HG03565 (cell line): Measurements from ENCODE around the gene COX7A2.

Source experiments
- ATAC-seq: cut with Tn5 transposase; IDR thresholded peaks from one replicate; pipeline ENCODE4 v1.9.1; 2021; ENCODE audit warnings: mild to moderate bottlenecking, moderate library complexity; ENCODE audit not compliant: unreplicated experiment

COX7A2 gene

GRCh38 chr6:75268121-75268987, 24.8 kb upstream of the COX7A2 start:
- ATAC-seq, result no peak

- ATAC-seq, result no peak
Observed at GRCh38 chr6:75267461-75267860, 23.9 kb upstream of the COX7A2 start.

DNA sequence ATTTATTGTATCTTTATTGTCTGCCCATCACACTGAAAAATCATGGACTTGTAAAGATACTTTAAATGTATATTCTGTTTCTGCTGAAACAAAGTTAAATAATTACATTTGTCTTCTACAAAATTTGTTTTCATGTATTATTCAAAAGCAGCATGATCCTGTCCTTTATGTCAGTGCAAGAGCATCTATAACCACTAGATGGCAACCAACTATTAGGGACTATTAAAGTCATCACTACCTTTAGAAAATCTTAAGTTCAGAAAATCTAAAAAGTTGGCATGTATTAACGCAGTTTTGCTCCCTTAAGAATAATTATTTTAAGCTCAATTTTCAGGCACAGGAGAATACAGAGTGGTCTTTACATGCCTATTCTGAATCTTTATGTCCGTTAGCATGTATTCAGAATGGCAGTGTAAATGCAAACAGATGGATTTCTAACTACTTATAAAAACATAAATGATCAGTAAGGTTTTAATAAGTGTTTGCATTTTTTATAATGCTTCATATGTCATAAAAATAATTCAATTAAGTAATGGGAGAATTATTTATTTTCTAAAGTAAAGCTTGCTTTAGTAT, 23.2 kb upstream of the COX7A2 start:
- ATAC-seq, result peak; percentile 65

DNA sequence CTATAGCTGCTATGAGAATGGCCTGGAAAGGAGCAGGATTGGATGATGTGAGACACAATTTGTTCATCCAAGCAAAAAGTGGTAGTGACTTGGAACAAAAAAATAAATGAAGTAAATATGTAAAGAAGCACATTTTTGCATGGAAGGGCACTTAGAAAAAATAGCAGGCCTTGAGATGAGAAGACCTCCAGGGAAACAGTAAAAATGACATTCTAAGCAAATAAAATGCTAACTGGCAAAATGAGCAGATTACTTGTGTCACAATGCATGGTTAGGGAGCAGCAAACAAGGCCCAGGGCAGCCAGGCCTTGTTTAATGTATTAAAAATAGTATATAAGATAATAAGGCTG, 19.8 kb upstream of the COX7A2 start:
- no peak for ATAC-seq

DNA sequence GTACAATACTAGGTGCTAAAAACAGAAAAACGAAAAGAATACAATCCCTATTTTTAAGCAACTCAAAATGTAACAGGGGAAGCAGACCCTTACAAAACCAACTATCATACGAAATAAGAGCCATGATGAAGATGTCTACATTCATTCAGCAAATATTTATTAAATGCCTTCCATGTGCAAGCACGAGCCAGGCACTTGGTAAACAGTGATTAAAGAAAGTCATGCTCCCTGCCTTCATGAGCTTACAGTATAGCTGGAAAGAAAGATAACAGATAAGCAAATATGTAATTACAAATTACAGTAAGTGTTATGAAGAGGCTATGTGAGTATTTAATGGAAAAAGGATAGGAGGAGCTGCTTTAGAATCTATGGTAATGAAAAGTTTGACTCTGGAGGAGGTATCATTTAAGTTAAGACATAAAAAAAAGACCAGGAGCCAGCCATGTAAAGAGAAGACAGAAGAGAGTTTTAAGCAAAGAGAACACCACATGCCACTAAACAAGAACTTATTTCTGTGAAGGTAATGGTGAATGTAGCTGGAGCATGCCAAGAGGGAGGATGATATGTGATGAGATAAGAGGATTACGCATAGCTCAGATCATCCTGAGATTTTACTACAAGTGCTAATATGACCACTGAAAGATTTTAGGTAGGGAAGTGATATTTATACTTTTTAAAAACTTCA, 19.3 kb upstream of the COX7A2 start:
- no peak for ATAC-seq

DNA sequence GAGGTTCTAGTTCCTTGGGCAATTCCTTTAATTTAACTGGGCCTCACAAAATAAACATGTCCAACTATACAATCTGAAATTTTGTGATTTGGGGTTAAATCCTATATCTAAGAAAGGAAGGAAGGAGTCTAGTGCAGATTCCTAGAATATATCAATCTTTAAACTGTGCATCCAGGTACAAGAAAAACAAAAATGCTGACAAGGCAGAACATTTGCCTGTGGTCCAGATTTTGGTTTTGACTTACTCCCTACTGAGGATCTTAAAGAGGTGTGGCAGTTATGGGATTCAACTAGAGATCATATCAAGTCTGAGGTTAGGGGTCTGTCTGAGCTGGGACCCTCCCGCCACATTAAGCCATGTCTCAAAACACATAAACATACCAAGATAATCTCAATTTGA, 17.7 kb upstream of the COX7A2 start:
- ATAC-seq, result no peak

DNA sequence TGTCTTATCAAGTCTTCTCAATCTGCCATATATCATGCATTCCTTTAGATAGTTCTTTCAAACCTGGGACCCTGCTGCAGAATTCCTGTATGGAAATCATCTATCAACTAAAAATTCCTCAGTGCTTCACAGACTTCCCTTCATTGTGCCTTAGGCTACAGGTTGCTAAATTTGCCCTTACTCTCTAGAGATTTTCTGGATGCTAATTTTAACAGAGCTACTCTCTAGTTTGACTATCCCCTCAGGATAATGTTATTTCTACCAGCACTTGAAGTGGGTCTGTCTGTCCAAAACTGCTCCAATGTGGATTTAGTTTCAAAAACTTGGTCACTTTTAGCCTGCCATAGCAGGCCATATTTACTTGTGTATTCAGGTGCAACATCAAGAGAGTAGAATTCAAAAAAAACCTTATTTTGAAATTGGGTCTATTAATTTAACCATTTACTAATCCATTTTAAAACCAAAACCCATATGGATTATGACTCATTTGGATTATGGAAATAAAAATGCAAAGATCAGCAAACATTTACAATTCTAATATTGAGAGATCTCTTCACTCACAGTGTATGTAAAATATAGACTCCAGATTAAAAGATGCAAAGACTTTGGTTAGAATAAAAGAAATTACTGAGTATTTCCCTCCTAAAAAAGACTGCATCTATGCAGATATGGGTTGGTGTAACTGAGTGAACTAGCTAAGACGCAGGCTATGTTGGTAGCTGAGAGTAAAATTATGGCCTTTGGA, 13.9 kb upstream of the COX7A2 start:
- ATAC-seq, result no peak

- ATAC-seq, result no peak
Observed at GRCh38 chr6:75250552-75250951, 7.0 kb upstream of the COX7A2 start.

DNA sequence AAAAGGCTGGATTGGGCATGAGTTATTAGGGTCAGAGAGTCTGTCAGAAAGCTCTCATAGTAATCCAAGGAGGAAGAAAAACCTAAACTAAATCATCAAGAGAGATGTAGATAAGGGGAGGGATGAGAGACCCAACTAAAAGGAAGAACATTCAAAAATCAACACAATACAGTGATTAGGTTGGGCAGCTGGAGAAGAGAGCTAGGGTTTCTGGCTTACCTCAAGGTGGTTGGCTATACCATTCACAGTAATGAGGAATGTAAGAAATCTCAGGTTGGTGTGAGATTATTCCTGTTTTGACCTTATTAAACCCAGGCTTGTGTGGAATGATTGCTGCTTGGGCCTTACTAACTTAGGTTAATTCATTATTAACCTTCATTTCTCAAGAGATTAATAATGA, 6.2 kb upstream of the COX7A2 start:
- no peak for ATAC-seq

GRCh38 chr6:75246386-75246785, 2.8 kb upstream of the COX7A2 start:
- ATAC-seq, result no peak

DNA sequence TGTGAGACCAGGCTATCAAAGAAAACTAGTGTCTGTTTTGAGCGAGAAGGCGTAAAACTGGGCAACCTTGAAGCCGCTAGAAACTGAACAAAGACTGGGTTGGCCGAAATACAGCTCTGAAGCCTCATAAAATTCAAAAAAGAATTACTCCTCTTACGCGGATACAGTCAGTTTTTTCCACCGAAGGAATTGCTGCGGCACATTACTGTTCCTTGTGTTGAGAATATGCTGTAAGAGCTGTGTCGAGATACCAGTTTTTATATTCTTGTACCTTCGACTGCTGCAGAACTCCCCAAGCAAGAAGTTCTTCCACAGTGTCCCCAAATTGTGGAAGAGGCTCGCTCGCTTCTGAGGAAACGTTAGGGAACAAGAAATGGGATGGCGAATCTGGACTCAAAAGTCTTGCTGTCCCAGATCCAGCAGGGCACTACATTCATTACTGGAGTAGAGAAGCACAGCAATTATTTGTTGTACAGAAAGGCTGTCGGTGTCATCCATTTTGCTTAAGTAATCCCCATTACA, 523 bp upstream of the COX7A2 start:
- ATAC-seq, result peak; percentile 0

DNA sequence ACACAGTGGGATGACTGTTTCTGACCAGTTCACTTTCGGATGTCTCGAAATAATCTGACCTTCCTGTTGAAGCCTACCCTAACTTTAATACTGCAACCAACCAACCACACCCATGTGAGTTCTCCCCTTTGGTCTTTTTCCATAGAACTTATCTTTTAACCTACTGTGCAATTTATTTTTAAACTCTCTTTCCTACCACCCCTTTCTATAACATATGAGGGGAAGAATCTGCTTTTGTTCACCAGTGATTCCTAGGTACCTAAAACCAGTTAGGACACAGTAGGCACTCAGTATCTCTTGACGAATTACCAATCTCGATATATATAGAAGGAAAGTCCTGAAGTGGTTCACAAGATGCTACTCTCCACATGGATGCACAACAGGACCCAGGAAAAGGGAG, 7.0 kb downstream of the COX7A2 start:
- no peak for ATAC-seq

DNA sequence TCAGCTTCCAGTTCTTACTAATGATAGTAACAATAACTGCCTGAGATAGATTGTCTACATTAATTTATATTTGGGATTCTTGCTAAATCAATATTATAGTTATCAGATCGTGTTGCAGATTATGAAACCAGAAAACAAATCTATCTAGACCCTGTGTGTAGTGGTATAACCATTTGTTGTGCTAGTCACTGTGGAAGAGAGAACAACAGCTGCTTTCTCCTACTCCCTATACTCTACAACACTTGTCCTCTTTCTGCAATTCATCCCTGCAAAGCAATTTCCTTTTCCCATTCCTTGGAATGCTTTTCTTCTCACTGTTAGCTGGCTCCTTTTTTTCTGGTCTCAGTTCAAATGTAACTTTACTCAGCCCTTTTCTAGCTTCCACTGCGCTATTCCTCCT, 8.3 kb downstream of the COX7A2 start:
- no peak for ATAC-seq

DNA sequence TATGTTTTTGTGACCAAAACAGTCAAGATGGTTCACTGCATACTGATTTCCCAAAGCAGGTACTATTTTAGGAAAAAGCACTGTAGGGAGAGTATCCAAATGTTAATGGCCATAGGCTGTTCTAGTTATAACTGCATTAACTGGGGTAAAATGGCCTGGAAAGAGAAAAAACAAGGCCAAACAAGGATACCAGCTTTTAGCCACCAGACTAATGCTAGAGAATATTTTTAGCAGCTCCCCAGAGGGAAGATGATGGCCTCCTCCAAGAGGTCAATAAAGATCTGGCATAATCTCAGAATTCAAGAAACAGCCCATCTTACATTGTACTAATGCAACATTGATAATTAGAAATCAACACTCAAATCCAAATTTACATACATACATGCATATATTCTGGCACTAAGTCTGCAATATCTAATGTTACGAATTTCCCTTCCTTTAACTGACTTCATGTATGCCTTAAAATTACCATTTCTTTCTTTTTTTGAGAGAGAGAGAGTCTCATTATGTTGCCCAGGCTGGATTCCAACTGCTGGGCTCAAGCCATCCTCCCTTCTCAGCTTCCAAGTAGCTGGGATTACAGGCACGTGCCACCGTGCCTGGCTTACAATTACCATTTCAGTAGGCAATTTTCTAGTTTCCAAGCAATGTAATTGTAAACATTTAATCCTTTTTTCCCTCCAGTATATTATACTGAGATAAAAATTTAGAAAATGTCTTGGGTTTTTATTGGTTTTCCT, 9.3 kb downstream of the COX7A2 start:
- ATAC-seq, result no peak

DNA sequence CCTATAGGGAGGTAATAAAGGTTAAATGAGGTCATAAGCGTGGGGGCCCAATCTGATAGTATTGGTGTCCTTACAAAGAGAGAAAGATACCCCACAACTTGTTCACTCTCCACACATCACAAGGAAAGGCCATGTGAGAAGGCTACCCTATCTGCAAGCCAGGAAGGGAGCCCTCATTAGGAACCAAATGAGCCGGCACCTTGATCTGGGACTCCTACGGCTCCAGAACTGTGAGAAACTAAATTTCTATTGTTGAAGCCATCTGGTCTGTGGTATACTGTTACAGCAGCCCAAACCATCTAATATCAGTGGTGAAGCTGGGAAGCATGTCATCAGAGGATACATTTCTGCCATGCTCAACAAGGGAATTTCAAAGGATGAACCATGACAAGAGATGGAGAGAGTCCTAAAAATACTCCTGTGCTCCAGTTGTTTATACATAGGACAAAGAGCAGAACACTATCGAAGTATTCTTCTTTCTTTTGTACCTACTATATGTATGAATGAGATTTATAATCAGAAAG, 10.4 kb downstream of the COX7A2 start:
- ATAC-seq, result no peak

- no peak for ATAC-seq
Observed at GRCh38 chr6:75230484-75231325, 12.9 kb downstream of the COX7A2 start.

- no peak for ATAC-seq
Observed at GRCh38 chr6:75224303-75224926, 19.2 kb downstream of the COX7A2 start.

DNA sequence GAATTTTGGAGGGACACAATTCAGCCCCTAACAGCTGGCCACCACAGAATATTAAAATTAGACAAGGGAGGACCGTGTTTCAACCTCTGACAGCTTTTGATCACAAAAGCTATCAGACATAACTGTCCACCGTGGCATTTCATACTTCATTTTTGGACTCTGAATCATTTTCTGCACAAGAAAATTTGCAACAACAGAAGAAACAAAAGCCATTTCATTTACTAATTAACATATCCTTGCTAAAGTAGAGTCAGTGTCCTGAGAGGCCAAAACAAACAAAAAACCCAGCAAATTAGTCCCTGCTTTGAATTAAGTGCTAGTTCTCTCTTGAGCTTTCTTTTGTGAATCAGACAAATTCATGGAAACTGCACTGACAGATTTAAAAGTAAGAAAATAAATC, 20.2 kb downstream of the COX7A2 start:
- ATAC-seq, result no peak

DNA sequence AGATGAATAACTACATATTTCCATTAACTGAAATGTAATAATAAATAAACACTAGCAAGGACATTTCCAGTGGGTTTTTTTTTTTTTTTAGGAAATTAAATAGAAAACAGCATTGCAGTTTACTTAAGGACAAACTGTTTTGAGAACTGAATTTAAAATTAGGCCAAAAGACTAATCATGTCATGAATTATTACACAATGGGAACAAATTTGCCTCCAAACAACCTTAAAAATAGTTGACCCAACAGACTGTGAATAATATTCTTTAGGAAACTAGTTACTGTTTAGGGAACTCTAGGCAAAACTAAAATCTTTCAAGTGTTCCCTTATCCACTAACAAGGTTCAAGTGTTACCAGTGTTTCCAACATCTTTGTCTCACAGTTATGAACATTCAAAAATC, 21.3 kb downstream of the COX7A2 start:
- ATAC-seq, result no peak
